ENCODE results near the gene PRKAG2.

Gene PRKAG2

DNA sequence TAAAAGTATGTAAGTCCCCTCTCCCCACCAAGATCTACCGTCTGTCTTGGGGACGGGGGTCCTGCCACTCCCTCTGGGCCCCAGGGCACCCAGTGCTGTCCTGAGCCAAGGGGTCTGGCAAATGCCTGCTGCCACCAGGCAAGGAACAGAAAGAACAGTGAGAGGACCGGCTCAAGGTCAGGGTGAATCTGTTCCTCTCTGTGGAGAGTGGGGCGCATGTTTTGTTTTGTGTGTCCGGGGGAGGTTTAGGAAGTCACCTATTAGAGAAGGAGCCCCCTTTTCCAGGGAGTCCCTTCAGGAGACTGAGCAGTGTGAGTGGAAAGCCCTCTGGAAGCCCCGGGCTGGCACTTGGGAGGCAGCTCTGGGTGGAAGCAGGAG is 198.7 kb downstream of the PRKAG2 start:
- no peak overlapping the region for H3K4me3 ChIP-seq (ENCODE audit: low read depth, low read length)
- no peak for TF ChIP-seq CTCF (IDR thresholded peaks at IDR 0.05; ENCODE audit: insufficient read depth, low read depth, low read length, missing control alignments)
- no peak for DNase-seq (ENCODE audit: low read depth)

DNA sequence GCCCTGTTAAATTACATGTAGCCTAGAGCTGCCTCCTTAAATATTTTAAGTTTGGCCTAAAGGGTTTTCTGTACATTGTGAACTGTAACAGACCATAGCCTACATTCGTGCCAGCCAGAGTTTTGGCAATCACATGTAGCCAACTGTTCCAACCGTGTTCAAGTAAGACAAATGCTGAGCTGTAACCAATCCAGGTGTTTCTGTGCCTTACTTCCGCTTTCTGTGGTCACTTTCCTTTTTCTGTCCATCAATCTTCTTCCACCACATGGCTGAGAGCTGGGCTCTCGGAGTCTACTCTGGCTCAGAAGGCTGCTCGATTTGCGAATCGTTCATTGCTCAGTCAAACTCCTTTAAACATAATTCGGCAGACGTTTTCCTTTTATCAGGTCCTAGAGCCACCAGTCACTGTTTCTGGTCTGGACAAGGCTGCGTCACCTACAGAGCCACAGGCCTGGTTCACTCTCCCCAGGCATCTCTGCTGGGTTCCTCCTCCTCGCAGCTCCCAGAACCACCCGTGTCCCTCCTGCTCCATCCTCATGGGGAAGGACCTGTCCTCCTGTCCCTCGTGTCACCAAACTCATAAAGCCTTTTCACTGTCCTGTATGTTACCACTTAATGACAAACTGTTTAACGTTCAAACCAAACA is 199.2 kb downstream of the PRKAG2 start:
- DNase-seq (ENCODE audit: low read depth) = no peak
- no peak for TF ChIP-seq CTCF (IDR thresholded peaks at IDR 0.05; ENCODE audit: insufficient read depth, low read depth, low read length, missing control alignments)
- no peak overlapping the region for H3K4me3 ChIP-seq (ENCODE audit: low read depth, low read length)

GRCh38 chr7:151676759-151677158 is 200.2 kb downstream of the PRKAG2 start:
- DNase-seq (ENCODE audit: low read depth) = no peak
- TF ChIP-seq CTCF (IDR thresholded peaks at IDR 0.05; ENCODE audit: insufficient read depth, low read depth, low read length, missing control alignments) = no peak
- H3K4me3 ChIP-seq (ENCODE audit: low read depth, low read length) = no peak overlapping the region

GRCh38 chr7:151675196-151675920 is 201.6 kb downstream of the PRKAG2 start:
- no peak for TF ChIP-seq CTCF (IDR thresholded peaks at IDR 0.05; ENCODE audit: insufficient read depth, low read depth, low read length, missing control alignments)
- H3K4me3 ChIP-seq (ENCODE audit: low read depth, low read length) = no peak overlapping the region
- DNase-seq (ENCODE audit: low read depth) = no peak

DNA sequence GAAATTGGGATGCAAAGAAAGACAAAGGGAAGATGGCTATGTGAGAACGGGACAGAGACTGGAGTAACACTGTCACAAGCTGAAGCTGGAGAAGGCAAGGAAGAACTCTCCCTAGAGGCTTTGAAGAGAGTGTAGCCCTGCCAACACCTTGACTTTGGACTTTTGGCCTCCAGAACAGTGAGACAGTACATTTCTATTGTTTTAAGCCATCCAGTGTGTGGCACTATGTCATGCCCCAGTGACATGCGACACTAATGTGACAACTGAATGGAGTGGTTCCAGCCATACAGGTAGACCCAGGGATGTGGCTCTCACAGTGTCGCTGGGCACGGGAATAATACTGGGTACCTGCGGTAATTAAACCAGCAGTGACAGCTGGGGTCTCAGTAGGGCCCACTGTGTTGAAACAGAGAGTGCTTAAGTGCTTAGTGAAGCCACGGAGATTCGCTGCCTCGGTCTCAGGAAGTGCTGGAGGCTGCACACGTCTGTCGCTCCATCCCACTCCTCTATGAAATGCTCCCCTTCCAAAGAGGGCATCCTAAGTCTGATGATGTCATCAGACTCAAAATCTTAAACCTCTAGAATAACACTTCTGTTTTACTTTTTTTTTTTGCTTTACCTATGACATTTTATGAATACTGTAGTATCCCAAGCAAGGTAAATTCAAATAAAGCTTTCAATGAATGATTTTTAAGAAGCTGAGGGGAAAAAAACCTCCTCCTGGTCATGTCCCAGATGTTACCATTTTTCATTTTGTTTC is 202.6 kb downstream of the PRKAG2 start:
- no peak for TF ChIP-seq CTCF (IDR thresholded peaks at IDR 0.05; ENCODE audit: insufficient read depth, low read depth, low read length, missing control alignments)
- no peak overlapping the region for H3K4me3 ChIP-seq (ENCODE audit: low read depth, low read length)
- no peak for DNase-seq (ENCODE audit: low read depth)

DNA sequence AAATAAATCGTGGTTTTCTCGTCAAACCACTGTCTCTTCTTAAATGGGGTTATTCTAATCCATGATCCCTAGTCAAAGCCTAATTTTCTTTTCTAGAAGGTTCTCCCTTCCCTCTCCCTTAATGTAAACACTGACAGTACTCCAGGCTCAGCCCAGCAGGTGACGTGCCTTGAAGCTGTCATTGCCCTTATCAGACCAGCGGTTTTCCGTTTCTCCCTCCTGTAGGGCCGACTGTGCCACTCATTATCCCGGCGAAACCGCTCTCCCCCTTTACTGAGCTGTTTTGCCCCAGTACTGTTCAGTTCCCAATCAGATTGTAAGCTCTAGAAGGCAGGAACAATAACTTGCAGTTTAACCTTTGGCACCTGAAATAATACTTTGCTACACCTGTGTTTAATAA is 203.7 kb downstream of the PRKAG2 start:
- no peak for DNase-seq (ENCODE audit: low read depth)
- H3K4me3 ChIP-seq (ENCODE audit: low read depth, low read length) = no peak overlapping the region
- no peak for TF ChIP-seq CTCF (IDR thresholded peaks at IDR 0.05; ENCODE audit: insufficient read depth, low read depth, low read length, missing control alignments)
